Measurements from ENCODE around the gene C1RL. TPM values are rescaled to one million over a fixed set of nuclear protein-coding genes. Genes with fewer than 3 reads are reported as not detected.

C1RL gene
- total RNA-seq, 2 donors from 2014 or later: 48.2 to 86.2 TPM

GRCh38 chr12:7078163-7078562, 30.9 kb downstream of the C1RL start:
- H3K9me3 ChIP-seq: no peaks in the 10 kb centered on the region
- H3K4me3 ChIP-seq: no peak overlapping the region
- H3K36me3 ChIP-seq: no peaks in the 10 kb centered on the region
- DNase-seq (ENCODE audit: low spot score): no peak
- no peaks in the 10 kb centered on the region for H3K27me3 ChIP-seq (replicated peaks; ENCODE audit: insufficient read depth)
- TF ChIP-seq POLR2A (IDR thresholded peaks at IDR 0.05): no peak
- no peak for TF ChIP-seq CTCF (IDR thresholded peaks at IDR 0.05)
- no peak for TF ChIP-seq POLR2AphosphoS5 (IDR thresholded peaks at IDR 0.05)
- no peak overlapping the region for H3K27ac ChIP-seq
- intact Hi-C loops (cut with DNase I): no loop called here
- WGBS: 68% methylated on average over 4 of the region's 4 CpGs
- H3K4me1 ChIP-seq (replicated peaks): no peaks in the 10 kb centered on the region

GRCh38 chr12:7076493-7076892, 32.5 kb downstream of the C1RL start:
- DNase-seq (ENCODE audit: low spot score): no peak
- Histone ChIP-seq H3K4me3 (no peak overlapping the region), H3K36me3 (no peaks in the 10 kb centered on the region), H3K27ac (no peak overlapping the region), H3K4me1 (replicated peaks) (no peaks in the 10 kb centered on the region), H3K9me3 (no peaks in the 10 kb centered on the region), H3K27me3 (replicated peaks; ENCODE audit: insufficient read depth) (no peaks in the 10 kb centered on the region)
- 100% methylated on average over 4 of the region's 4 CpGs for WGBS
- TF ChIP-seq POLR2A (IDR thresholded peaks at IDR 0.05) (no peak), CTCF (IDR thresholded peaks at IDR 0.05) (no peak), POLR2AphosphoS5 (IDR thresholded peaks at IDR 0.05) (no peak)
- intact Hi-C loops (cut with DNase I): no loop called here

GRCh38 chr12:7075939-7076338, 33.1 kb downstream of the C1RL start:
- TF ChIP-seq POLR2AphosphoS5 (IDR thresholded peaks at IDR 0.05) (no peak), POLR2A (IDR thresholded peaks at IDR 0.05) (no peak), CTCF (IDR thresholded peaks at IDR 0.05) (no peak)
- no peaks in the 10 kb centered on the region for H3K9me3 ChIP-seq
- H3K4me3 ChIP-seq: no peak overlapping the region
- H3K27me3 ChIP-seq (replicated peaks; ENCODE audit: insufficient read depth): no peaks in the 10 kb centered on the region
- H3K36me3 ChIP-seq: no peaks in the 10 kb centered on the region
- H3K27ac ChIP-seq: no peak overlapping the region
- intact Hi-C loops (cut with DNase I): no loop called here
- DNase-seq (ENCODE audit: low spot score): no peak
- no peaks in the 10 kb centered on the region for H3K4me1 ChIP-seq (replicated peaks)
- 79% methylated on average over 3 of the region's 3 CpGs for WGBS

- Histone ChIP-seq H3K4me1 (replicated peaks) (no peaks in the 10 kb centered on the region), H3K4me3 (no peak overlapping the region), H3K27me3 (replicated peaks; ENCODE audit: insufficient read depth) (no peaks in the 10 kb centered on the region), H3K9me3 (no peaks in the 10 kb centered on the region), H3K36me3 (no peaks in the 10 kb centered on the region), H3K27ac (no peak overlapping the region)
- TF ChIP-seq CTCF (IDR thresholded peaks at IDR 0.05) (no peak), POLR2A (IDR thresholded peaks at IDR 0.05) (no peak)
- no peak for DNase-seq (ENCODE audit: low spot score)
- 89% methylated on average over 3 of the region's 3 CpGs for WGBS
- intact Hi-C loops (cut with DNase I): no loop called here
These were observed 33.5 kb downstream of the C1RL start for GRCh38 chr12:7075518-7075917.

GRCh38 chr12:7073946-7074345, 35.1 kb downstream of the C1RL start:
- no peak overlapping the region for H3K4me3 ChIP-seq
- no peaks in the 10 kb centered on the region for H3K9me3 ChIP-seq
- H3K27ac ChIP-seq: no peak overlapping the region
- no peaks in the 10 kb centered on the region for H3K27me3 ChIP-seq (replicated peaks; ENCODE audit: insufficient read depth)
- H3K36me3 ChIP-seq: no peaks in the 10 kb centered on the region
- TF ChIP-seq CTCF (IDR thresholded peaks at IDR 0.05): no peak
- no peak for TF ChIP-seq POLR2AphosphoS5 (IDR thresholded peaks at IDR 0.05)
- no peak for TF ChIP-seq POLR2A (IDR thresholded peaks at IDR 0.05)
- WGBS: 59% methylated on average over 1 of the region's 1 CpG
- intact Hi-C loops (cut with DNase I): no loop called here
- no peaks in the 10 kb centered on the region for H3K4me1 ChIP-seq (replicated peaks)
- DNase-seq (ENCODE audit: low spot score): no peak
